SK-N-SH (cell line): Measurements from ENCODE around the gene COL23A1.

Experiments
- EZH2phosphoT487 ChIP-seq: fragments of 200-600 bp; sonication (generic); IDR thresholded peaks from 2 replicates; pipeline ENCODE4 v1.6.1; 2017; ENCODE audit warnings: low read depth, mixed run types, mild to moderate bottlenecking, antibody characterized with exemption, moderate library complexity, borderline replicate concordance
- FOXJ3 ChIP-seq: sonication (generic); formaldehyde crosslinking; IDR thresholded peaks from 2 replicates; pipeline ENCODE4 v1.5.1; 2020; ENCODE audit warnings: mild to moderate bottlenecking, missing genetic modification reagents
- JUND ChIP-seq: IDR thresholded peaks from 2 replicates; pipeline ENCODE4 v1.4.0; 2012
- MAX ChIP-seq: IDR thresholded peaks from 2 replicates; pipeline ENCODE4 v1.4.0; 2012; ENCODE audit warnings: low read depth
- MXI1 ChIP-seq: IDR thresholded peaks from 2 replicates; pipeline ENCODE4 v1.6.1; 2012; ENCODE audit warnings: mild to moderate bottlenecking, low read depth, low read length, improper control_type of control experiment
- RAD21 ChIP-seq: IDR thresholded peaks from 2 replicates; pipeline ENCODE4 v1.6.1; 2012; ENCODE audit warnings: mild to moderate bottlenecking, low read length
- RCOR1 ChIP-seq: fragments of 150-350 bp; IDR thresholded peaks from 2 replicates; pipeline ENCODE4 v1.6.1; 2017; ENCODE audit warnings: antibody characterized with exemption, low read length
- REST ChIP-seq: IDR thresholded peaks from 2 replicates; pipeline ENCODE4 v1.6.1; 2012; ENCODE audit warnings: mild to moderate bottlenecking, low read depth, low read length, moderate library complexity
- RFX5 ChIP-seq: IDR thresholded peaks from 2 replicates; pipeline ENCODE4 v1.6.1; 2012; ENCODE audit warnings: mild to moderate bottlenecking, improper control_type of control experiment, low read length
- TF ChIP-seq, protein P1 (sequence below): fragments of 200-600 bp; sonication (generic); IDR thresholded peaks from 2 replicates; pipeline ENCODE4 v1.6.1; 2017; ENCODE audit warnings: antibody characterized with exemption, mild to moderate bottlenecking, moderate library complexity
- TF ChIP-seq, protein P2 (sequence below): IDR thresholded peaks from 2 replicates; pipeline ENCODE4 v1.4.0; 2012; ENCODE audit warnings: low read depth, borderline replicate concordance

DNA sequence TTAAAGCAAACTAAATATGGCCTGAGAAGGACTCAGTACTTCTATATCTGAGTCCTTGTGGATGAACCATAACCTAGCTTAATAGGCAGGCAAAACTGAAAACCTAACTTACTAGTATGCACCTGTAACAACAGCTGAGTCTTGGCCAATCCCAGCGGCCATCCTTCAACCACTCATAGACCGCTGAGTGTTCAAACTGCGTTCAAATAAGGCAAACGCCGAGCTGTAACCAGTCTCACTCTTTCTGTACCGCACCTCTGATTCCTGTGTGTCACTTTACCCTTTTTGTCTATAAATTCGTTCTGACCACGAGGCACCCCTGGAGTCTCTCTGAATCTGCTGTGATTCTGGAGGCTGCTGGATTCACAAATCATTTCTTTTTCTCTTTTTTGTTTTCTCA, 170.5 kb downstream of the COL23A1 start:
- TF ChIP-seq RAD21, result no peak
- TF ChIP-seq, protein P1, sequence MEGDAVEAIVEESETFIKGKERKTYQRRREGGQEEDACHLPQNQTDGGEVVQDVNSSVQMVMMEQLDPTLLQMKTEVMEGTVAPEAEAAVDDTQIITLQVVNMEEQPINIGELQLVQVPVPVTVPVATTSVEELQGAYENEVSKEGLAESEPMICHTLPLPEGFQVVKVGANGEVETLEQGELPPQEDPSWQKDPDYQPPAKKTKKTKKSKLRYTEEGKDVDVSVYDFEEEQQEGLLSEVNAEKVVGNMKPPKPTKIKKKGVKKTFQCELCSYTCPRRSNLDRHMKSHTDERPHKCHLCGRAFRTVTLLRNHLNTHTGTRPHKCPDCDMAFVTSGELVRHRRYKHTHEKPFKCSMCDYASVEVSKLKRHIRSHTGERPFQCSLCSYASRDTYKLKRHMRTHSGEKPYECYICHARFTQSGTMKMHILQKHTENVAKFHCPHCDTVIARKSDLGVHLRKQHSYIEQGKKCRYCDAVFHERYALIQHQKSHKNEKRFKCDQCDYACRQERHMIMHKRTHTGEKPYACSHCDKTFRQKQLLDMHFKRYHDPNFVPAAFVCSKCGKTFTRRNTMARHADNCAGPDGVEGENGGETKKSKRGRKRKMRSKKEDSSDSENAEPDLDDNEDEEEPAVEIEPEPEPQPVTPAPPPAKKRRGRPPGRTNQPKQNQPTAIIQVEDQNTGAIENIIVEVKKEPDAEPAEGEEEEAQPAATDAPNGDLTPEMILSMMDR, result no peak
- TF ChIP-seq RCOR1, result no peak
- no peak for TF ChIP-seq FOXJ3 (CRISPR knock-in tag)
- TF ChIP-seq, protein P2, sequence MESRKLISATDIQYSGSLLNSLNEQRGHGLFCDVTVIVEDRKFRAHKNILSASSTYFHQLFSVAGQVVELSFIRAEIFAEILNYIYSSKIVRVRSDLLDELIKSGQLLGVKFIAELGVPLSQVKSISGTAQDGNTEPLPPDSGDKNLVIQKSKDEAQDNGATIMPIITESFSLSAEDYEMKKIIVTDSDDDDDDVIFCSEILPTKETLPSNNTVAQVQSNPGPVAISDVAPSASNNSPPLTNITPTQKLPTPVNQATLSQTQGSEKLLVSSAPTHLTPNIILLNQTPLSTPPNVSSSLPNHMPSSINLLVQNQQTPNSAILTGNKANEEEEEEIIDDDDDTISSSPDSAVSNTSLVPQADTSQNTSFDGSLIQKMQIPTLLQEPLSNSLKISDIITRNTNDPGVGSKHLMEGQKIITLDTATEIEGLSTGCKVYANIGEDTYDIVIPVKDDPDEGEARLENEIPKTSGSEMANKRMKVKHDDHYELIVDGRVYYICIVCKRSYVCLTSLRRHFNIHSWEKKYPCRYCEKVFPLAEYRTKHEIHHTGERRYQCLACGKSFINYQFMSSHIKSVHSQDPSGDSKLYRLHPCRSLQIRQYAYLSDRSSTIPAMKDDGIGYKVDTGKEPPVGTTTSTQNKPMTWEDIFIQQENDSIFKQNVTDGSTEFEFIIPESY, result no peak
- no peak for TF ChIP-seq MAX
- no peak for TF ChIP-seq EZH2phosphoT487
- no peak for TF ChIP-seq JUND
- TF ChIP-seq RFX5, result no peak
- no peak for TF ChIP-seq REST
- TF ChIP-seq MXI1, result no peak
